GM18498 (cell line): Measurements from ENCODE around the gene EGFLAM.
"Not testable (repeated sequence)": the region's sequence is repeated elsewhere in the genome, so short reads cannot be mapped to it uniquely, and the experiment has no call there.

Experiments used
- ATAC-seq: cut with Tn5 transposase; IDR thresholded peaks from one replicate; pipeline ENCODE4 v1.9.1; 2021; ENCODE audit warnings: mild to moderate bottlenecking, moderate library complexity; ENCODE audit not compliant: unreplicated experiment

EGFLAM gene

GRCh38 chr5:38323645-38324295 lies 65.4 kb downstream of the EGFLAM start:
- no peak for ATAC-seq

- no peak for ATAC-seq
Observed at GRCh38 chr5:38329132-38329715, 70.9 kb downstream of the EGFLAM start.

- ATAC-seq = no peak
Observed at GRCh38 chr5:38330207-38330606, 71.8 kb downstream of the EGFLAM start.

GRCh38 chr5:38331831-38332230 lies 73.5 kb downstream of the EGFLAM start:
- ATAC-seq = no peak

- not testable (repeated sequence) for ATAC-seq
Observed at GRCh38 chr5:38333181-38333580, 74.8 kb downstream of the EGFLAM start.

- no peak for ATAC-seq
Observed at GRCh38 chr5:38338455-38338854, 80.1 kb downstream of the EGFLAM start.

- ATAC-seq = no peak
Observed at GRCh38 chr5:38339446-38339845, 81.1 kb downstream of the EGFLAM start.

GRCh38 chr5:38341056-38341455 lies 82.7 kb downstream of the EGFLAM start:
- no peak for ATAC-seq

GRCh38 chr5:38341641-38342040 lies 83.3 kb downstream of the EGFLAM start:
- no peak for ATAC-seq

- no peak for ATAC-seq
Observed at GRCh38 chr5:38342261-38342660, 83.9 kb downstream of the EGFLAM start.

- no peak for ATAC-seq
Observed at GRCh38 chr5:38344891-38345290, 86.5 kb downstream of the EGFLAM start.

- no peak for ATAC-seq
Observed at GRCh38 chr5:38346593-38346992, 88.2 kb downstream of the EGFLAM start.

- no peak for ATAC-seq
Observed at GRCh38 chr5:38347040-38347763, 88.8 kb downstream of the EGFLAM start.

GRCh38 chr5:38347896-38348295 lies 89.5 kb downstream of the EGFLAM start:
- ATAC-seq = no peak

- ATAC-seq = no peak
Observed at GRCh38 chr5:38360323-38361061, 102.1 kb downstream of the EGFLAM start.

- ATAC-seq = no peak
Observed at GRCh38 chr5:38362713-38363112, 104.4 kb downstream of the EGFLAM start.

GRCh38 chr5:38364825-38365224 lies 106.5 kb downstream of the EGFLAM start:
- ATAC-seq = no peak

GRCh38 chr5:38367410-38367809 lies 109.1 kb downstream of the EGFLAM start:
- no peak for ATAC-seq

GRCh38 chr5:38367966-38368365 lies 109.6 kb downstream of the EGFLAM start:
- ATAC-seq = no peak

- no peak for ATAC-seq
Observed at GRCh38 chr5:38369692-38370091, 111.3 kb downstream of the EGFLAM start.

GRCh38 chr5:38370358-38371100 lies 112.2 kb downstream of the EGFLAM start:
- no peak for ATAC-seq
